Measurements from ENCODE around the gene HK1. TPM values are rescaled to one million over a fixed set of nuclear protein-coding genes. Genes with fewer than 3 reads are reported as not detected.

Gene HK1
- total RNA-seq, 2 donors from 2014 or later = 38.0 to 78.8 TPM

DNA sequence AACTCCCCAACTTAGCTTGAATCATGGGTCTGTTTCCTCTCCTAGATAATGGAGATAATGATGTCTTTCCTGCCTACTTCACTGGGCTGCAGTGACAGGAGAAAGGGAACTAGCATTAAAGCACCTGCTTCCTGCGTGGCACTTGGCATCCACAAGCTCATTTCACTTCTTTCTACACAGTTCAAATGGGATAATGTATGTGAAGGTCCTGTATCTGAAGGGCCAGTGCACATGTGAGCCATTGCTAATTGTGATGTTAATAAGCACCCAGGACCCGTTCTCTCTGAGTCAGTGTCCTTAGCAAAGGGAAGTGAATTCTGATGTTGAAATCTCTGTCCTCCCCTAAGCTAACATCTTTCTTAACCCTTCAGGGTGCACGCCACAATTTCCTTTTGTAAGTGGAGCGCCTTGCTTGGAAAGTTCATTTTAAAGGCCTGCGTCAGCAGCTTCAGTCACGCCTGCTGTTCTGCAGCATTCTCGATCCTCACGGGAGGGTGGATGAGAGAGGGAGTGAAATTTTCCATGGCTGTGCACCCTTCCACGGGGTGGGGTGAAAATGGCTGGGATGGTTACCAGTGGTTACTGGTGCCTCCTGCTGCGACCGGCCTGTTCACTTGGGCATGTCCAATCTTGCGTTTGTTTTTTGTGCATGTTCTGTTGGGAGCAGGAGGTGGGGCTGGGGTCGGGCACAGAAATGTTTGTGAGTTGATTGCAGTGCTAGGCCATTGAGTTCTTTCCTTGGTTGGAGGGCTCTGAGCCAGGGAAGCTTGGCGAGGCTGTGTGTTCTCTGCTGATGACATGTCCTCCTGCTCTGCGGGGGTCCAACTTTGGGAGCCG is 59.2 kb downstream of the HK1 start:
- Mint-ChIP-seq H3K9me3 (no peaks in the 10 kb centered on the region), H3K4me3 (no peak overlapping the region), H3K27ac (peak overlapping the region; percentile 84), H3K4me1 (peaks cover 36% of the 10 kb centered on the region), H3K27me3 (ENCODE audit: insufficient read depth) (no peaks in the 10 kb centered on the region), H3K36me3 (ENCODE audit: low read depth) (no peaks in the 10 kb centered on the region)
- Histone ChIP-seq H3K36me3 (ENCODE audit: control insufficient read depth, insufficient read depth, low read length) (no peaks in the 10 kb centered on the region), H3K9me3 (ENCODE audit: control insufficient read depth, low read length) (no peaks in the 10 kb centered on the region), H3K27me3 (ENCODE audit: control insufficient read depth, insufficient read depth, low read length, poor library complexity, severe bottlenecking) (no peaks in the 10 kb centered on the region), H3K9ac (ENCODE audit: extremely low read depth, low read length, poor library complexity, severe bottlenecking) (peak overlapping the region; percentile 0), H3K27ac (ENCODE audit: low read depth, low read length) (peak overlapping the region; percentile 82), H3K4me3 (ENCODE audit: low read length) (no peak overlapping the region), H3K4me1 (ENCODE audit: control insufficient read depth, insufficient read depth, low read length) (peaks cover 6% of the 10 kb centered on the region)
- TF ChIP-seq, protein P1, sequence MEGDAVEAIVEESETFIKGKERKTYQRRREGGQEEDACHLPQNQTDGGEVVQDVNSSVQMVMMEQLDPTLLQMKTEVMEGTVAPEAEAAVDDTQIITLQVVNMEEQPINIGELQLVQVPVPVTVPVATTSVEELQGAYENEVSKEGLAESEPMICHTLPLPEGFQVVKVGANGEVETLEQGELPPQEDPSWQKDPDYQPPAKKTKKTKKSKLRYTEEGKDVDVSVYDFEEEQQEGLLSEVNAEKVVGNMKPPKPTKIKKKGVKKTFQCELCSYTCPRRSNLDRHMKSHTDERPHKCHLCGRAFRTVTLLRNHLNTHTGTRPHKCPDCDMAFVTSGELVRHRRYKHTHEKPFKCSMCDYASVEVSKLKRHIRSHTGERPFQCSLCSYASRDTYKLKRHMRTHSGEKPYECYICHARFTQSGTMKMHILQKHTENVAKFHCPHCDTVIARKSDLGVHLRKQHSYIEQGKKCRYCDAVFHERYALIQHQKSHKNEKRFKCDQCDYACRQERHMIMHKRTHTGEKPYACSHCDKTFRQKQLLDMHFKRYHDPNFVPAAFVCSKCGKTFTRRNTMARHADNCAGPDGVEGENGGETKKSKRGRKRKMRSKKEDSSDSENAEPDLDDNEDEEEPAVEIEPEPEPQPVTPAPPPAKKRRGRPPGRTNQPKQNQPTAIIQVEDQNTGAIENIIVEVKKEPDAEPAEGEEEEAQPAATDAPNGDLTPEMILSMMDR (conservative IDR thresholded peaks at IDR 0.05) = no peak
- peak; percentile 60 for DNase-seq
- WGBS, 2 experiments (ENCODE audit: insufficient coverage in 1 of 2, insufficient read length in 1 of 2) = 55 to 80% methylated on average over 10 to 16 of the region's 16 CpGs

DNA sequence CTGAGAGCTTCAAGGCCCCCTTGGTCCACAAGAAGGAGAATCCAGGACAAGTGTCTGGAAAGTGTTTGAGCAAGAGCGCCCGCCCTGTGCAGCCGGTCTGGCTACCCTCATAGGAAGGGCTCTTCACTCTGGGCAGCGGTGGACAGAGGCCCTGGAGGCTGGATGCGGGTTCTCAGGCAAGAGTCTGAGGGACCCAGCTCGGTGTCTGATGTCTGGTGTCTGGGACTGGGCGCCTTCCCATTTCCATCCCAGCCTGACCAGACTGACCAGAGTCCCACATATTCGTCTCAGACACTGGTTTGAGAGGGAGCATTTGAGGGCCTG is 59.8 kb downstream of the HK1 start:
- no peaks in the 10 kb centered on the region for H3K36me3 Mint-ChIP-seq (ENCODE audit: low read depth)
- WGBS, 2 experiments (ENCODE audit: insufficient coverage in 1 of 2, insufficient read length in 1 of 2) = 86 to 100% methylated on average over 6 to 8 of the region's 8 CpGs
- no peaks in the 10 kb centered on the region for H3K9me3 Mint-ChIP-seq
- Histone ChIP-seq H3K27ac (ENCODE audit: low read depth, low read length) (peak overlapping the region; percentile 82), H3K27me3 (ENCODE audit: control insufficient read depth, insufficient read depth, low read length, poor library complexity, severe bottlenecking) (no peaks in the 10 kb centered on the region), H3K36me3 (ENCODE audit: control insufficient read depth, insufficient read depth, low read length) (no peaks in the 10 kb centered on the region), H3K9ac (ENCODE audit: extremely low read depth, low read length, poor library complexity, severe bottlenecking) (no peak overlapping the region), H3K4me1 (ENCODE audit: control insufficient read depth, insufficient read depth, low read length) (peaks cover under 1% of the 10 kb centered on the region), H3K4me3 (ENCODE audit: low read length) (no peak overlapping the region), H3K9me3 (ENCODE audit: control insufficient read depth, low read length) (no peaks in the 10 kb centered on the region)
- H3K4me3 Mint-ChIP-seq = no peak overlapping the region
- peaks cover 30% of the 10 kb centered on the region for H3K4me1 Mint-ChIP-seq
- peak overlapping the region; percentile 72 for H3K27ac Mint-ChIP-seq
- no peaks in the 10 kb centered on the region for H3K27me3 Mint-ChIP-seq (ENCODE audit: insufficient read depth)
- peak; percentile 40 for DNase-seq
- TF ChIP-seq, protein P1 (conservative IDR thresholded peaks at IDR 0.05) = no peak

DNA sequence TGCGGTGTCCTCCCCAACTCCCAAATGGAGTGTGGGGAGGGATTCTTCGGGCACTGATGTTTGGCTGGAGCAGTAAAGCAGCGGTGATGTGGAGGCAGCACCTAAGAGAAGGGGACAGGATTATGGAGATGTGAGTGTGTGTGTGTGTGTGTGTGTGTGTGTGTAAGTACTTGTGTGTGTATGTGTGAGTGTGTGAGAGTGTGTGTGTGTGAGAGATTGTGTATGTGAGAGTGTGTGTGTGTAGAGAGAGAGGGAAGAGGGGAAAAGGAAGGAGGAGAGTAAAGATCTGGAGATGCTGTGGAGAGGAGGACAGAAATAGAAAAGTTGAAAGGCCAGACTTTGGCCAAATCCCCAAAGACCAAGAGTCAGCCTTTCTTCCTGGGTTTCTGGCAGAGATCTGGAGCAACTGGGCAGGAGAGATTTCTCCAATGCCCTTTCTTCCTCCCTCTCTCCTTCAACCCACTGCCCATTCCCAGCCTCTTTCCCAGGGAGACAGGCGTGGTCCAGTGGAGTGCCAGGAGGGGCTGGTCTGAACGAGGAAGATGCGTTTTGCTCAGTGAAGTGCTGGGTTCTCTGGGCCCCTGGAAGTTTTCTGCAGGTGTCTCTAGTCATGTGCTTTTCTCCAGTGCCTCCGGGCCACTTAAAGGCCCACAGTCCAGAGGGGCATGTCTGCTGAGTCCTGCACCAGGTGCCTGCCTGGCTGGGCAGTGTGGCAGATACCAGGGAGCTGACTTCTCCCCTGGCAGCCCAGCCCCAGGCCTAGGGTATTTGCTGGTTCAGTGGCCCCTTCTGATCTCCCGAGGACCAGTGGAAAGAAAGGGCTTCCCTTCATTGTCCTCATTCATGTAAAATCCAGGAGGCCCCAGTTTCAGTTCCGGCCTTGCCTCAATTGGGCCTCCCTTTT is 60.5 kb downstream of the HK1 start:
- no peaks in the 10 kb centered on the region for H3K27me3 Mint-ChIP-seq (ENCODE audit: insufficient read depth)
- WGBS, 2 experiments (ENCODE audit: insufficient coverage in 1 of 2, insufficient read length in 1 of 2) = 90 to 91% methylated on average over 5 to 9 of the region's 9 CpGs
- no peaks in the 10 kb centered on the region for H3K9me3 ChIP-seq (ENCODE audit: control insufficient read depth, low read length)
- H3K27ac Mint-ChIP-seq = peak overlapping the region; percentile 74
- H3K4me3 ChIP-seq (ENCODE audit: low read length) = no peak overlapping the region
- DNase-seq = peak; percentile 39
- no peaks in the 10 kb centered on the region for H3K9me3 Mint-ChIP-seq
- no peaks in the 10 kb centered on the region for H3K4me1 ChIP-seq (ENCODE audit: control insufficient read depth, insufficient read depth, low read length)
- peaks cover 3% of the 10 kb centered on the region for H3K36me3 Mint-ChIP-seq (ENCODE audit: low read depth)
- H3K4me3 Mint-ChIP-seq = no peak overlapping the region
- H3K4me1 Mint-ChIP-seq = peaks cover 24% of the 10 kb centered on the region
- H3K36me3 ChIP-seq (ENCODE audit: control insufficient read depth, insufficient read depth, low read length) = no peaks in the 10 kb centered on the region
- TF ChIP-seq, protein P1 (conservative IDR thresholded peaks at IDR 0.05) = no peak
- H3K27ac ChIP-seq (ENCODE audit: low read depth, low read length) = no peak overlapping the region
- no peak overlapping the region for H3K9ac ChIP-seq (ENCODE audit: extremely low read depth, low read length, poor library complexity, severe bottlenecking)
- no peaks in the 10 kb centered on the region for H3K27me3 ChIP-seq (ENCODE audit: control insufficient read depth, insufficient read depth, low read length, poor library complexity, severe bottlenecking)
